Testis (tissue), 3 donors: Measurements from ENCODE around the gene PDXDC1. TPM values are rescaled to one million over a fixed set of nuclear protein-coding genes. Genes with fewer than 3 reads are reported as not detected.
"Not testable (repeated sequence)": the region's sequence is repeated elsewhere in the genome, so short reads cannot be mapped to it uniquely, and the experiment has no call there.

Experiments
- DNase-seq: peaks from one replicate; pipeline ENCODE4 v3.0.0-alpha.2; 2019
- H3K27ac ChIP-seq, 2 donors: fragments of 200-600 bp; sonication (generic); one replicate each; pipeline ENCODE4 v1.5.1; 2019
- H3K27me3 ChIP-seq: fragments of 200-600 bp; sonication (generic); one replicate; pipeline ENCODE4 v1.5.1; 2019
- H3K36me3 ChIP-seq: fragments of 200-600 bp; sonication (generic); one replicate; pipeline ENCODE4 v1.5.1; 2017; ENCODE audit warnings: low read depth; ENCODE audit errors: missing control alignments
- H3K4me1 ChIP-seq: fragments of 200-600 bp; sonication (generic); one replicate; pipeline ENCODE4 v1.5.1; 2019
- H3K4me3 ChIP-seq, 2 donors: fragments of 200-600 bp; sonication (generic); one replicate each; pipeline ENCODE4 v1.5.1; 2017 to 2019
- H3K9me3 ChIP-seq: fragments of 200-600 bp; sonication (generic); one replicate; pipeline ENCODE4 v1.5.1; 2017
- WGBS, 2 donors: methylation state at CpG; one replicate each; pipeline ENCODE4 v1.1.5; 2018; 5-methylcytosine and 5-hydroxymethylcytosine counted together
- intact Hi-C: fragments of 100-400 bp; cut with DNase I; formaldehyde crosslinking; loops from one replicate; pipeline ENCODE4 v1.15.1; 2023; ENCODE audit warnings: low total_unique reads
- polyA plus RNA-seq: library from polyadenylated mRNA; stranded (reverse); fragments of 350-450 nt; fragmentation: Illumina TruSeq; extraction: RNeasy Lipid Tissue Mini Kit (QIAGEN cat#74804); gene quantifications from one replicate; pipeline ENCODE4 v1.2.3, GENCODE V29; 2014; ENCODE audit warnings: low read depth, low replicate concordance; ENCODE audit not compliant: insufficient read depth
- total RNA-seq, 2 donors: library from RNA; depleted of rRNA; stranded (reverse); fragments of >200 nt; gene quantifications; one replicate each; pipeline ENCODE4 v1.2.3, GENCODE V29; 2016

Gene PDXDC1
- total and polyA plus RNA-seq, 3 donors from 2014 or later: 171 to 257 (median 247) TPM

DNA sequence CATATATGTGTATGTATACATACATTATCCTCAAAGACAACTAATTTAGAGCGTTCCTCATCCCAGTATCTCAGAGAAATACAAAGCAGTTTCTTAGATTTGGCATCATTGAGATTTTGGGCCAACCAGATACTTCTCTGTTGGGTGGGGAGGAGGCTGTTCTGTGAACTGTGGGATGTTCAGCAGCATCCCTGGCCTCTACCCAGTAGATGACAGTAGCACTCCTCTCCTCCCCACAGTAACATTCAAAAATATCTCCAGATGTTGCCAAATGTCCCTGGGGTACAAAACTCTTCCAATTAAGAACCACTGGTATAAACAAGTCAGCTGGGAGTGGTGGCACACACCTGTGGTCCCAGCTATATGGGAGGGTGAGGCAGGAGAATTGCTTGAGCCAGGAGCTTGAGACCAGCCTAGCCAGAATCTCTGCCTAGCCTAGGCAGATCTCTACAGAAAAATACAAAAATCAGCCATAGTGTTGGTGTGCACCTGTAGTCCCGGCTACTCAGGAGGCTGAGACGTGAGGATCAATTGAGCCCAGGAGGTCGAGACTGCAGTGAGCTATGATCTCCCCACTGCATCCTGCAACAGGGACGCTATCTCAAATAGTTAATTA lies 125.7 kb downstream of the PDXDC1 start:
- H3K27me3 ChIP-seq, intact Hi-C loops, DNase-seq, H3K27ac ChIP-seq, H3K36me3 ChIP-seq, H3K9me3 ChIP-seq, H3K4me3 ChIP-seq, H3K4me1 ChIP-seq: not testable (repeated sequence)
- WGBS, 2 donors: 83 to 96% methylated on average over 5 of the region's 5 CpGs

DNA sequence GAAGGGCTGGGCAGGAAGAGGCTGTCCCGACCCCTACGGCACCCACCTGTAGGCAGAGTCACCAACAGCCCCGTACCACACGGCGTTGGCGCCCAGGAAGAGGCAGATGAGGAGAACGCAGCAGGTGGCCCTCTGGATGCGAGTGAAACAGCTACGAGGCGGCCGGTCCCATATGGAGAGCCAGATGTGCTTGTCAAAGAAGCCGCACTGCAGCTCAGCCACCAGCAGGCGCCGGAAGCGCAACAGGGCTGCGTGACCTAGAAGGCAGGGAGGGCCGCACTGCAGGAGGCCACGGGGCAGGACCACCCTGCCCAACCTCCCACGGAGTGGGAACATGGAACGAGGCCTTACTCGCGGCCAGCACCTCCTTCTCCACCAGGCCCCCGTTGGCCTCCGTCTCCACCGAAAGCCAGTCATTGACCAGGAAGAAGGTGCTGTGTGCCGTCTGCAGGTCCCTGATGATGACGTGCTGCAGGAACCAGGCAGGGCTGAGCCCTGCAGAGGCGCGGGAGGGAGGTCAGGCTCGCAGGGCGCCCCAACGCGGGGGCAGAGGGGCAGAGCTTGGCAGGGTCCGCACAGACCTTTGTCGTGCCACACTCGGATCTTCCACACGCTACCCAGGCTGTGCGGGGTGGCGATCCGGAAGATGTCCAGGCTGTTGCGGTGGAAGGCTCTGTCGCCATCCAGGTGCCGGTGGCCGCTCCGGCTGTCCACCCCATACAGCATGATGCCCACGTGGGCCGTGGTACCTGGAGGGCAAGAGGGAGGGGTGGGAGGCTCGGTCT lies 153.0 kb downstream of the PDXDC1 start:
- WGBS, 2 donors: 98% methylated on average over 18 of the region's 48 CpGs; no CpG with 5 or more reads in 1 of the 2 donors
- DNase-seq, H3K4me1 ChIP-seq, intact Hi-C loops, H3K27me3 ChIP-seq, H3K4me3 ChIP-seq, H3K36me3 ChIP-seq, H3K9me3 ChIP-seq, H3K27ac ChIP-seq: not testable (repeated sequence)

DNA sequence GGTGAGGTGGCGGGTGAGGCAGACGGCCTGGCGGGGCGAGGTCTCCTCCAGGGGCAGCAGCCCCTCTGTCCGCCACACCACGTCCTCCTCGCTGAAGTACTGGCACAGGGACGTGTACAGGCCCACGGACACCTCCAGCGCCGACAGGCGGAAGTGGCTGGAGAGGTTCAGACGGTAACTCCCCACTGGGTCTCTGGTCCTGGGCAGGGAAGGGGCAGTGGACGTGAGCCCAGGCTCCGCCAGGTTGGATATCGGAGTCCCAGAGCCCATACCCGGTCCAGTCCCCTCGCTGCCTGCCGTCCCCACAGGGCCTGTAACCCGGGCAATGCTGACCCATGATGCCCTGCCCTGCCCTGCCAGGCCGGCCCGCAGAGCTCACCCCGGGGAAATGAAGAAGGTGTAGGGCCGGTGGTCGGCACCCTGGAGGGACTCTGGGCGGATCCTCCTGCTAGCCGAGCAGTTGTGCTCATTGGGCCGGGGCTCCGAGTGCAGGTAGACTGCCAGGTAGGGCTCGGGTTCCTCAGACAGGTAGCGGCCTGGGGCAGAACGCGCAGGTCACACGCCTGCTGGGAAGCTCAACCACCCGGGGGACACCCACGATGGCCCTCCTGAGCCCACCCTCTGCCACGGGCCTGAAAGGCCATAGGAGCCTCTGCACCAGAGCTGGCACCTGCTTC lies 155.6 kb downstream of the PDXDC1 start:
- H3K27me3 ChIP-seq, H3K9me3 ChIP-seq, H3K27ac ChIP-seq, intact Hi-C loops, H3K4me1 ChIP-seq, H3K36me3 ChIP-seq, DNase-seq, H3K4me3 ChIP-seq: not testable (repeated sequence)
- WGBS, 2 donors: 93% methylated on average over 25 of the region's 37 CpGs; no CpG with 5 or more reads in 1 of the 2 donors

DNA sequence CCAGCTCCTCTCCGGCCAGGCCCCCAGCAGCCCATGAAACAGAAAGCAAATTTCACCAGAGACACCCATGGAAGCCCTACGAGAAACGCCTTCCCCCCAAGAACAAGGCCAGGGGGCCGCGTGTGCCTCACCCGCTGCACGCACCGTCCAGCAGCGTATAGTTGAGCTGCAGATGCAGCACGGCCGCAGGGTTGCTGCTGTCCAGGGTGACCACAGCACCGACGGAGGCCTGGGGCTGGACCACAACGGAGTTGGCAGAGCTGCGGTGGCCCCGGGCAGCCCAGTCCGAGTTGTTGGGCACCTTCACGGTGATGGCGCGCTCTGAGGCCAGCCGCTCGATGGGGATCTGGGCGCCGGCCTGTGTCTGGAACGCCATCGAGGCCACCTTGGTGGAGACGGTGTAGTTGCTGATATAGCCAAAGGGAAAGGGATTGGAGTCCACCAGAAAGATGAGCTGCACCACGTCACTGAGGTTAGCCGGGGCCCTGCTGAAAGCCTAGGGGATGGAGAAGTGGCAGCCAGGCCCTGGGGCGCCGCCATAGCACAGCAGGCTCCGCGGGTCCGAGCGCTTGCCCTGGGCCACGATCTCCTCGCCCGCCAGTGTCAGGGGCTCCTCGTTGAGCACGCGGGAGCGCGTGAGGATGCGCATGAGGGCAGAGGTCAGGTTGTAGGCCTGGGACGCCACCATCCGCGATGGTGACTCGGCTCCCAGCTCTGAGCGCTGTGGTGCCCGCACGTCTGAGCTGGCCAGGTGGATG lies 156.3 kb downstream of the PDXDC1 start:
- H3K27me3 ChIP-seq, H3K4me1 ChIP-seq, H3K9me3 ChIP-seq, H3K36me3 ChIP-seq, H3K27ac ChIP-seq, DNase-seq, intact Hi-C loops, H3K4me3 ChIP-seq: not testable (repeated sequence)
- 88% methylated on average over 38 of the region's 51 CpGs; no CpG with 5 or more reads in 1 of the 2 donors for WGBS, 2 donors

DNA sequence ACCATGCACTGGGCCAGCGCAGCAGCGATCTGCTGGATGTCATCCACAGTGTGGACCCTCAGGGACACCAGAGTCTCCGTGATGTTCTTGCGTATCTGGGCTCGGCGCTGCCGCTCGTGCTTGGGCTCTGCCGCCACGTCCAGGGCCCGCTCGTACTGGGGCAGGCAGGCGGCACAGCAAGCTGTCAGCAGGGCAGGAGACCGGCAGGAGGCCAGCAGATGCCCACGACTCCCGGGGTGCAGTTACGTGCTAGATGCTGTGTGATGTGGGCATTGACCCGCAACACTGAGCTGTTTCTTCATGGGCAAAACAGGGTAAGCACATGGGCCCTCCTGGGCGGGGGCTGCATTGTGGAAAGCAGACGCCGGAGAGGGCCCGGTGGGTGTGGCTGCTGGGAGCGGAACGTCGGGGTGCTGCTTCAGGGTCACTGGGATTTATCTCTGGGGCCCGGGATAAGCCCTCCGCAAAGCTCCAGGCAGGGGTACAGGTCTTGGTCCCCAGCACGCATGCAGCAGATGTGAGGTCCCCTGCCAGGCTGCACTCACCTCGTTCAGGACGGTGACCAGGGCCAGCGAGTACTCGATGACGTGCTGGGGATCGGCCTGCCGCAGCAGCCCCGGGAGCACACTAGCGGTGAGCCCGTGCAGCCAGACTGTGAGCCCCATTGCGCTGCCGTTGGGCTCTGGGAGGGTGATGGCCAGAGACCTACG lies 158.0 kb downstream of the PDXDC1 start:
- H3K27ac ChIP-seq, H3K4me1 ChIP-seq, H3K9me3 ChIP-seq, H3K4me3 ChIP-seq, H3K27me3 ChIP-seq, intact Hi-C loops, DNase-seq, H3K36me3 ChIP-seq: not testable (repeated sequence)
- WGBS, 2 donors: 96% methylated on average over 13 of the region's 41 CpGs; no CpG with 5 or more reads in 1 of the 2 donors

DNA sequence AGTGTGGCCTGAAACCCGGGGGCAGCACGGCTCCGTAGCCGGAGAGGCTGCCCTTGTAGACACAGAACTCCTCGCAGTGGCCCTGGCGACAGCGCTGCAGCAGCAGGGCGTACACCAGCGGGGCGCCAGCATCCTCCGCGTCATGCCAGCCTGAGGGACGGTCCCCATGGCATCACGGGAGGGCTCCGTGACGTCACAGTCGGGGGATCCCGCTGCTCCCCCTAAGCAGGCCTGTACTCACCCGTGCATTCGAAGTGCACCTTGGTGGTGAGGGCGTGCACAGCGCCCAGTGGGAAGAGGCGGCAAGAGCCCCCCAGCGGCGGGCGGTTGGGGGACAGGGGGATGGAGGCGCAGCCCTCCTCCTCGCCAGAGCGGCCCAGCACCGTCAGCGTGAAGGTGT lies 158.7 kb downstream of the PDXDC1 start:
- DNase-seq, H3K36me3 ChIP-seq, intact Hi-C loops, H3K9me3 ChIP-seq, H3K27me3 ChIP-seq, H3K27ac ChIP-seq, H3K4me3 ChIP-seq, H3K4me1 ChIP-seq: not testable (repeated sequence)
- WGBS, 2 donors: 96% methylated on average over 18 of the region's 31 CpGs; no CpG with 5 or more reads in 1 of the 2 donors

DNA sequence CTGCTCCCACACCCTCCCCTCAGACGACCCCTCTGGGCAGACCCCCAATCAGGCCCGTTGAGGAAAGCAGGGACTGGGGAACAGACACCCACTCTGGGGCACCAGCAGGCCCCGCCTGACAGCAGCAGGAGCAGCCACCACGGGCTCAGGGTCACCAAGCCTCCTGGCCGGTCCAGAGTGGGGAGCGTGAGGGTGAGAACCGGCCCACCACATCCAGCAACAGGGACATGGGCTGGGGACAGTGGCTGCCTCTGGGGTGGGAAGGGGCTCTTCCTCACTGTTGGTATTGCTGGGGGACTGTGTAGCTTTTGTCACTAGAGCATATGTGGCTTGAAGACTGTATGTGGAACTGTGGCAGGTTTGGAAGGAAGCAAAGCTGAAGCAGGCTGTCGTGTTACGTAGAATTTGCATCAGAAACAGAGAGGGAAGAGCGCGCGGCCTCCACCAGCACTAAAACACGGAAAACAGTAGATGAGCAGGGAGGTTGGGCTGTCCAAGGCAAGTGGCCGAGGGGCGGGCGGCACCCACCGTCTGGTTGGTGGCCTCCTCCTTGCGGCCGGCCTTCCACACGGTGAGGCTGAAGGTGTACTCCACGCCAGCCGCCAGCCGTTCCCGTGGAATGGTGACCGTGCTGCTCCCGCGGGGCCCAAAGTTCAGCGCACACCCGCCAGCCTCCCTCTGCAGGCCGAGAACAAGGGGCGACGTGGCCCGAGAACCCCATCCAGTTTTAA lies 160.1 kb downstream of the PDXDC1 start:
- H3K4me3 ChIP-seq, H3K27ac ChIP-seq, H3K27me3 ChIP-seq, H3K4me1 ChIP-seq, intact Hi-C loops, H3K36me3 ChIP-seq, H3K9me3 ChIP-seq, DNase-seq: not testable (repeated sequence)
- 92 to 100% methylated on average over 2 to 9 of the region's 33 CpGs for WGBS, 2 donors

DNA sequence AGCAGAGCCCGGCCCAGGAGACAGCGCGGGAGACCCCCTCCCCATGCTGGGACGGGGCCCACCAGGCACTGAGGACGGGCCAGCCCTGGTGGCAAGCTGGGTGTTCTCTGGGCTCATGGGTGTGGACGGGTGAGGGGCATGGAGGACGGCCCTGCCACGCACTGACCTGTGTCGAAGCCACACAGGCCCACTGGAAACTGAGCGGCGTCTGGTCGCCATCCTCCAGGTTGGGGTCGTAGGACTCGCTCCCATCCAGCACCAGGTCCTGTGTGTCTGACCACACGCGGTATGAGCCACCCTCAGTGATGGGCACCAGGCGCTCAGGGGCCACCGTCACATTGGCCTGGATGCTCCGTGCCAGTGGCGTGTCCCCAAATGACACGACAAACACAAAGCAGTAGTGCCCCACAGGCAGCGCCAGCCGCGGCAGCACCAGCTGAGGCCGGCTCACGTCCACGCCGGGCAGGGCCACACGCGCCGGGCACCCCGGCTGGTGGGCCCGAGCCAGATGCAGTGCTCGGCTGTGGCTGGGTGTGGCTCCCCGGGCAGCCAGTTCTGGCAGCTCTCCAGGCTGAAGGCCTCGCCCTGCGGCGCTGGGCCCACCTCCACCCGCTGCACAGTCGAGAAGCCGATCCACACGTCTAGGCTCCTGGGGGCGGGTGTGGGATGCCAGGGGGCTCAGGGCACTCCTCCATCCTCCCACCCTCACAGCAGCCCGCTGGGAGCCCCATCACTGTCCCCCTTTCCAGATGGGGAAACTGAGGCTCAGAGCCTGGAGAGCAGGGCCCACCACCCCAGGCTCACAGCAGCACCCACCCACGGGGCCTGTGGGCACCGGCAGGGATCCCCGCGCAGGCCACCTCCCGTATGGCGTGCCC lies 160.9 kb downstream of the PDXDC1 start:
- 92 to 100% methylated on average over 1 to 25 of the region's 50 CpGs for WGBS, 2 donors
- not testable (repeated sequence) for DNase-seq

DNA sequence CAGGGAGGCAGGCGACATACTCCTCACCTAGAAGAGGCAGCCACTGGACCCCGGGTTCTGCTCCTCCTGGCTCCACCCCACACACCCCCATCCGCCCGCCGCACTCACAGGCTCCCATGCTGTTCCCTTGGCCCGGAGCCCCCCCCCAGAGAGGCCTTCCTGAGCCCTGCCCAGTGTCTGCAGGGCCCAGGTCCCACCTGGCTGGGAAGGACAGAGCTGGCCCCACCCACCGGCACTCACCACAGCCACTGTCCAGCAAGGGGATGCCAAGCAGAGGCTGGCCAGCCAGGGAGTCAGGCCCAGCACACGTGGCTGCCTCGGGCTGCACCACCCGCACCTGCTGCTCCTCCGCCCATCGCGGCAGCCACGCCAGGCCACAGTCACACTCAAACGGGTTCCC lies 162.7 kb downstream of the PDXDC1 start:
- H3K27me3 ChIP-seq, H3K9me3 ChIP-seq, H3K27ac ChIP-seq, intact Hi-C loops, DNase-seq, H3K36me3 ChIP-seq, H3K4me1 ChIP-seq, H3K4me3 ChIP-seq: not testable (repeated sequence)
- WGBS, 2 donors: 50 to 65% methylated on average over 2 to 6 of the region's 15 CpGs

More for the DNA sequence above, 160.9 kb downstream of the PDXDC1 start:
- H3K9me3 ChIP-seq, H3K36me3 ChIP-seq, H3K27ac ChIP-seq, H3K4me3 ChIP-seq, H3K27me3 ChIP-seq, H3K4me1 ChIP-seq, intact Hi-C loops: not testable (repeated sequence)
